ENCODE measurements around the gene GATA3. TPM values are rescaled to one million over a fixed set of nuclear protein-coding genes. Genes with fewer than 3 reads are reported as not detected.
"Not testable (repeated sequence)": the region's sequence is repeated elsewhere in the genome, so short reads cannot be mapped to it uniquely, and the experiment has no call there.

GATA3 gene
- total RNA-seq (2014; rRNA removed; shearing (Covaris generic)): 0.12 and 0.46 TPM in 2 replicates

DNA sequence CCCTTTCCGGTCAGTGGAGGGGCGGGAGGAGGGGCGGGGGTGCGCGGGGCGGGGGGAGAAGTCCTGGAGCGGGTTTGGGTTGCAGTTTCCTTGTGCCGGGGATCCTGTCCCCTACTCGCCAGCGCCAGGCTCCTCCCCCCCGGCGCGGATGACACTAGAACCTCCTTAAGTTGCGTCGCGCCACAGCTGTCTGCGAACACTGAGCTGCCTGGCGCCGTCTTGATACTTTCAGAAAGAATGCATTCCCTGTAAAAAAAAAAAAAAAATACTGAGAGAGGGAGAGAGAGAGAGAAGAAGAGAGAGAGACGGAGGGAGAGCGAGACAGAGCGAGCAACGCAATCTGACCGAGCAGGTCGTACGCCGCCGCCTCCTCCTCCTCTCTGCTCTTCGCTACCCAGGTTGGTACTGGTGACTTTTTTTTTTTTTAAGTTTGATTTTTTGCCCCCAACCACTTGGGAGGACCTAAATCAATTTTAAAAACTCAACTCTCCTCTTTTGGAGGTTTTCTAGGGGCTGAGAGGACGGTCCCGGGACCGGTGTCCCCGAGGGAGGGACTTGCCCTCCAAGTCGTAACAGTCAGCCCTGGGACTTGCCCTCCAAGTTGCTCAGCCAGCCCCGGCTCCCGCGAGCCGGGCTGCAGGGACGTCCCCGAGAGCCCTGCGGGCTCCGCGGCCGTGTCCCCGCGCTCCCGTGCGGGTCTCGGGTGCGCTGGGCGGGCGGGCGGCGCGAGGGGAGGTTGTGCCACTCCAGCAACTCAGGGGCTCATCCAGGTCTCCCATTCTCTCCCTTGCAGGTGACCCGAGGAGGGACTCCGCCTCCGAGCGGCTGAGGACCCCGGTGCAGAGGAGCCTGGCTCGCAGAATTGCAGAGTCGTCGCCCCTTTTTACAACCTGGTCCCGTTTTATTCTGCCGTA lies at the start of gene GATA3:
Gene GATA3, plus strand, starts transcription at position 195 of the 914 bp plus-strand sequence. CDS start 968 bp downstream, outside the sequence.
- peak; percentile 40 for DNase-seq (ENCODE audit: low spot score)

DNA sequence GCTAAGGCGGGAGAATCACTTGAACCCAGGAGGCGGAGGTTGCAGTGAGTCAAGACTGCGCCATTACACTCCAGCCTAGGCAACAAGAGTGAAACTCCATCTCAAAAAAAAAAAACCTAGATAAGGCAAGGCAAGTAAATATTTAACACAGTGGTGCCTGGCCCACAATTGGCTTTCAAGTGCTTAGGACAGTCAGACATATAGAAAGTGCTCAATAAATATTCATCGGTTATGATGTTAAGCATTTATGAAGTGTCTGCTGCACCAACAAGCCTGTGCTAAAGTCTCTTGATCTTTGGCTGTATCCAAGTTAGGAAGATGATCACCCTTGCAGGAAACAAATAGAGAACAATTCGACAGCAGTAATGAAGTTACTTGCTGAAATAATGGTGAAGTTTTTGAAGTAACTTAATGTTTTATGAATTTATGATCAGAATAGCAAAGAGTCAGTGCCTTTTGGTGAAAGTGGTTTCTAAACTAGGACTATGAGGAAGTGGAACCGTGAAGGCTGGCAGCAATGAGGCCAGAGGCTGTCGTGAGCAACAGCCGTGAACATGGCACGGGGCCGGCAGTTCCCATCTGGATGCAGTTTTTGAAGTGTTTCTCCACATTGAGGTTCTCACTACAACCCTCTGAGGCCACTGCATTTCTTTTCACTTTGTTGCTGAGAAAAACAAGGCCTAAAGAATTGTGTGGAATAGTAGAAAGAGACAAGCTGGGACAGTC lies 48.1 kb upstream of the GATA3 start:
- no peak for DNase-seq (ENCODE audit: low spot score)

- no peak for DNase-seq (ENCODE audit: low spot score)
Observed at GRCh38 chr10:8009031-8009430, 45.5 kb upstream of the GATA3 start.

DNA sequence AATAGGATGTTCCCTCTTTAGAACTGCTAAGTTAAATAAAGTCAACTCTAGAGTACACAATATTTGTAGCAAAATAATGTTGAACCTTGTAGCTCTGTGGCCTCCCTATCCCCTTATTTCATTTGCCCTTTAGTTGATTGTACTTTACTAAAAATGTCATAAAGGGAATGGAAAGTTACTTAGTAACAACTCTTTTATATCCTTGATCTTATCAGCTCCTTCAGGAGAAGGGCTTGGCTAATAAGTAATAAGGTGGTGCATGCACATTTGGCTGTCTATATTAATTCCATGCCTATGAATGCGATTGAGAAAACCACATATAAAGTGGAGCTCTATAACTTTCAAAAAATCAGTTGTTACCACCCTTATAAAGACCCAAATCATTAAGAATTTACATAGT lies 41.5 kb upstream of the GATA3 start:
- no peak for DNase-seq (ENCODE audit: low spot score)

DNA sequence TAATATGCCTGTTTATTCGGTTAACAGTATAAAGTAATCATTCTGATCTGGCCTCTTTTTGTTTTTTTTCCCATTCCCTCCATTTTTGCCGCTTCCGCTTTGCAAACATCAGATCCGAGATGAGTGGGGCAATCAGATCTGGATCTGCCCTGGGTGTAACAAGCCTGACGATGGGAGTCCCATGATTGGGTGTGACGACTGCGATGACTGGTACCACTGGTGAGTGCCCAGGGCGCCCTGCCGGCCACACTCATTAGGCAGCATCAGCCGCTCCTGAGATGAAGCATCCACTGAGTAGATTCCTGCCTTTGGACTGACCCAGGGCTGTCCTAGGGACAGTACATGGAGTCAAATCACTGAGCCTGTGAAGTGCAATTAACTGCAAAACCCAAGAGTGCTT lies 40.9 kb upstream of the GATA3 start:
- DNase-seq (ENCODE audit: low spot score): no peak

- DNase-seq (ENCODE audit: low spot score): no peak
Observed at GRCh38 chr10:8014649-8015048, 39.8 kb upstream of the GATA3 start.

- no peak for DNase-seq (ENCODE audit: low spot score)
Observed at GRCh38 chr10:8017277-8017676, 37.2 kb upstream of the GATA3 start.

GRCh38 chr10:8023321-8023720 lies 31.2 kb upstream of the GATA3 start:
- DNase-seq (ENCODE audit: low spot score): no peak

DNA sequence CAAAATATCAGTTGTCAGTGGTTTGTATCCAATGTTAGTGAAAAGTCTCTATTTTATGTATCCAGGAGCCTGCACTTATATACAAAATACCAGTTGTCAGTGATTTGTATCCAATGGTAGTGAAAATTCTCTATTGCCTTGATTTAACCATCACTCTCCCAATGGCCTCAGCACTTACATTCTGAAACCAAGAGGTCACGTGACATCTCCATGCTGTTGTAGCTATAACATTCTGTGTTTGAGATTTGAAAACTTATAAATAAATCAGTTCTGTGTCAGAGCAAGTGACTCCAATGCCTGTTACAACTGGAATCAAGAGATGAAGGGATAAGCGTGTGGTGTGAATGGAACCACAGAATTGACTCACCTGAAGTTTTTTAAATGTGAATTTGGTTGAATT lies 30.6 kb upstream of the GATA3 start:
- no peak for DNase-seq (ENCODE audit: low spot score)

DNA sequence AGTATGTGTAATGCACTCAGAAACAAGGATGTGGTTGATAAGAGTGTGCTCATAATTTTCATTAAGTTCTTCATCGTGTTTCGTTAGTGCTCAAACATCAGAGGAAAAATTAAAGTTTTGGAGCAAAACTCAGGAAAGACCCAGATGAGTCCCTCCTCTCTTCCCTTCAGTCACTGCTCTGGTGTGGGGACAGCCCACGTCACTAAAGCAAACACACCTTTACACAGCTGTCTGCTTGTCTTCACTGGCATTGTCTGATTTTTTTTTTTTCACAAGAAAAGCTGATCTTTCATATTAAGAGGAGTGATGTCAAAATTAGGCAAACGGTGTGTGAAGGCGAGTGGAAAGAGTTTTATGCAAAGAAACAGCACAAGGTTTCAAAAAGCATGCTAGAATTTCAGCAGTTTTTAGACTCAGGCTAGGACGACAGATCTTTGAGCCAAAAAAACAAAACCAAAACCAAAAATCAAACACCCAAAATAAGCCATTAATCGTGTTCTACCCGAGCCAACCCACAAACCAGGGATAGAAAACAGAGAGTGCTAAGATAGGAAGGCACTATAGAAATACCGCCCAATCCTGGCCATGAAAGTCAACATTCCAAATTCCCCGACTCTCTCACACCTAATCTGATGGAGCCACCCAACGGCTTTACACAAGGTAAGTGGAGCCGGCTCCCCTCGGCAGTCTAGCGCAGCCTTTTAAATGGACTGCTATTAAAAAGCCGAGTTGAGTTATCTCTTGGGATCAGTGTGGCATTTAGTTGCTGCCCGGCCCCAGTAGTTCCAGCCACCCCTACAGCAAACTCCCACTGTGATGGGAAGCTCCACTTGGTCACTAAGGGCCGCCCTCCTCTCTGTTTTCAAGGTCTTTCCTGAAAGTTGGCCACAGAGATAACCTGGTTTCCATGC lies 27.9 kb upstream of the GATA3 start:
- DNase-seq (ENCODE audit: low spot score): peak; percentile 4

GRCh38 chr10:8031211-8031610 lies 23.3 kb upstream of the GATA3 start:
- DNase-seq (ENCODE audit: low spot score): not testable (repeated sequence)

GRCh38 chr10:8032558-8032957 lies 21.9 kb upstream of the GATA3 start:
- DNase-seq (ENCODE audit: low spot score): no peak

GRCh38 chr10:8033812-8034465 lies 20.5 kb upstream of the GATA3 start:
- DNase-seq (ENCODE audit: low spot score): no peak

- DNase-seq (ENCODE audit: low spot score): no peak
Observed at GRCh38 chr10:8034466-8035005, 20.0 kb upstream of the GATA3 start.

DNA sequence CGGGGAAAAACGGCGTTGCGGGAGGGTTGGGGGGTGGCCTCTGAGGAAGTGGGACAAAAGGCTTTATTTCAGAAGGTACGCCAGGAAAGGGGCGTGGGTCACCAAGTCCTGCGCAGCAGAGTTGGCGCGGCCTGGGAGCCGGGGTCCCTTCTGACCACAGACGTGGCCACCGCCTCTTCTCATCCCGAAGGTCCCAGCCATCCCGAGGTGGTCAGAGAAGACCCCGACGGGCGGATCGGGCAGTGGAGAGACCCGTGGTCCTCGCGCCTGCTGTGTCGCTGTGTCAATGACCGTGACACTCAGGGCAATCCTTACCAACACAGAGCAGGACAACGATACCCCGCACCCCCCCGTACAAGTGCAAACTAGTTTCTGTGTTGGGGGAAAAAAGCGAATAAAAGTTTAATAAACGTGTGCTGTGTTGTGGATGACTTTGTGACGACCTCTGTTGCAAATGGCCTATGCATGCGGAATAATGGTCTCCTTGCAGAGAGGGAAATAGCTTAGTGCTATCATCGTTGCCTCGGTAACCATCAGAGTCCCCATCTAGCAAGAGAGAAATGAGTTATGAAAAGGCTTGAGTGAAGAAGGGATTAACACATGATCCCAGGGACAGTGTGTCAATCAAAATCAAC lies 19.4 kb upstream of the GATA3 start:
- no peak for DNase-seq (ENCODE audit: low spot score)

DNA sequence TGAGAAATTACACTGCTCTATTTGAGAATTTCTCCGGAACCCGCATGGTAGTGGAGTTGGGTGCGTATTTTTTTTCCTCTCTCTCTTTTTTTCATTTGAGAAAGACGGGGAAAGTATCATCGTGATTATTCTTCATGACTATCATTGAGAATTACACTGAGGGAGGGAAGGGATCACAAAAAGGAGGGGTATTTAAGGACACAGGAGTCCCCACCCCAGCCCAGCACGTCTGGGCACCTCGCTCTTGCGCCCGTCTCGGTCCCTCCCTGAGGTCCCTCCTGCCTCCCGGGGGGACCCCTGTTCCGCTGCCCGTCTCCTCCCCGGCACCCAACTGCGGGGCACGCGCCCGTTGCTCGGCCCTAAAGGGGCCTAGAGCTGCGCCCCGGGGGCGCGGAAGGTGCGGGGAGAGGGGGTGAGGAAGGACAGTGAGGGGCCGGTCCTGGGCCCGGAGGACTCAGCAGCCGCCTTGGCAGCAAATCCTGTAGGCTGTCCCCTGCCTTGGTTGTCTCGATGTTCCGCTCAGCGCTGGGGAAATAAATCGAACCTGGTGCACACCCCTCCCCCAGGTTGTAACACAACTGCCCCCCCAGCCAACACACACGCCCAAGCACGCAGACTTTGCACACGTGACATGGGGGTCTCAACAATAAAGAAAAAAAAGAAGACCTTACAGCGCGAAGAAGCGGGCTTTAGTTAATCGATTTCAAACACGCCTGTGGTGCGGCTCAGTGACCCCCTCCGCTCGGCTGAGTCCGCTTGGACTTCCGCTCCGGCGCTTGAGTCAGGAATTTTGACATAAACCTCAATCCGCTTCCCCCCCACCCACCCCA lies 18.6 kb upstream of the GATA3 start:
- no peak for DNase-seq (ENCODE audit: low spot score)

- DNase-seq (ENCODE audit: low spot score): no peak
Observed at GRCh38 chr10:8036506-8037198, 17.8 kb upstream of the GATA3 start.

- DNase-seq (ENCODE audit: low spot score): no peak
Observed at GRCh38 chr10:8037199-8037801, 17.2 kb upstream of the GATA3 start.

All from A172 (cell line).